Gastrocnemius medialis (tissue), 4 donors: ENCODE data around the gene CYTIP.

Source experiments
- CTCF ChIP-seq, 5 experiments: fragments of 450-650 bp in 3 of 5; fragments of 200-600 bp in 2 of 5; sonication (generic) in 2 of 5; IDR thresholded peaks in 4 of 5; conservative IDR thresholded peaks in 1 of 5; 1 replicate in 4 of 5; 2 replicates in 1 of 5; pipeline ENCODE4 v1.5.1; 2016 to 2019; ENCODE audit warnings: antibody characterized with exemption in 5 of 5, mild to moderate bottlenecking in 3 of 5, moderate library complexity in 3 of 5
- POLR2A ChIP-seq, 2 donors: fragments of 450-650 bp; IDR thresholded peaks; one replicate each; pipeline ENCODE4 v1.6.1; 2017; ENCODE audit warnings: antibody characterized with exemption in 2 of 2, mild to moderate bottlenecking in 2 of 2, moderate library complexity in 2 of 2

- TF ChIP-seq CTCF (IDR thresholded peaks at IDR 0.05 in 4 of 5, conservative IDR thresholded peaks at IDR 0.05 in 1 of 5) (no peak), POLR2A (IDR thresholded peaks at IDR 0.05) (no peak)
Observed at GRCh38 chr2:157428500-157429175, 15.3 kb downstream of the CYTIP start.
